DOHH2 (cell line): ENCODE measurements around the gene SCFD2.

ENCODE experiments used
- H3F3A ChIP-seq: fragments of 200-600 bp; sonication (generic), shearing (Covaris generic); 2 replicates; pipeline ENCODE4 v1.6.0; 2016; ENCODE audit warnings: antibody characterized with exemption, mild to moderate bottlenecking; ENCODE audit not compliant: control insufficient read depth, insufficient read depth
- H3K27ac ChIP-seq: fragments of 200-600 bp; sonication (generic); 2 replicates; pipeline ENCODE4 v1.5.1; 2014; ENCODE audit warnings: low read depth, mild to moderate bottlenecking, low read length, moderate library complexity
- H3K27me3 ChIP-seq: fragments of 200-600 bp; sonication (generic); 2 replicates; pipeline ENCODE4 v1.6.1; 2014; ENCODE audit warnings: mild to moderate bottlenecking, low read length, mixed read lengths; ENCODE audit not compliant: control insufficient read depth
- H3K36me3 ChIP-seq: fragments of 200-600 bp; sonication (generic); 2 replicates; pipeline ENCODE4 v1.6.1; 2014; ENCODE audit warnings: mild to moderate bottlenecking, low read length, moderate library complexity, mixed read lengths; ENCODE audit not compliant: control insufficient read depth
- H3K4me1 ChIP-seq: fragments of 200-600 bp; sonication (generic); 2 replicates; pipeline ENCODE4 v1.6.1; 2014; ENCODE audit warnings: mild to moderate bottlenecking, low read length, mixed read lengths; ENCODE audit not compliant: control insufficient read depth
- H3K4me2 ChIP-seq: fragments of 200-600 bp; sonication (generic); 2 replicates; pipeline ENCODE4 v1.6.0; 2014; ENCODE audit warnings: mild to moderate bottlenecking, low read length, moderate library complexity
- H3K4me3 ChIP-seq: fragments of 200-600 bp; sonication (generic); 2 replicates; pipeline ENCODE4 v1.5.1; 2014; ENCODE audit warnings: mild to moderate bottlenecking, low read length, mixed read lengths
- H3K79me2 ChIP-seq: fragments of 200-600 bp; sonication (generic); 2 replicates; pipeline ENCODE4 v1.6.1; 2014; ENCODE audit warnings: mild to moderate bottlenecking, low read length, mixed read lengths; ENCODE audit not compliant: control insufficient read depth
- H3K9me2 ChIP-seq: fragments of 200-600 bp; sonication (generic); replicated peaks from 2 replicates; pipeline ENCODE4 v1.6.1; 2014; ENCODE audit warnings: mild to moderate bottlenecking, low read length, mixed read lengths; ENCODE audit not compliant: control insufficient read depth
- H3K9me3 ChIP-seq: fragments of 200-600 bp; sonication (generic); 2 replicates; pipeline ENCODE4 v1.6.1; 2014; ENCODE audit warnings: antibody characterized with exemption, low read length, mixed read lengths; ENCODE audit not compliant: control insufficient read depth, insufficient read depth
- H4K20me1 ChIP-seq: fragments of 200-600 bp; sonication (generic); 2 replicates; pipeline ENCODE4 v1.6.0; 2014; ENCODE audit warnings: low read depth, mild to moderate bottlenecking, antibody characterized with exemption, low read length, moderate library complexity; ENCODE audit not compliant: control insufficient read depth, insufficient read depth
- CTCF ChIP-seq: fragments of 200-600 bp; sonication (generic); IDR thresholded peaks from one replicate; pipeline ENCODE4 v1.5.1; 2014; ENCODE audit warnings: antibody characterized with exemption, mild to moderate bottlenecking, low read depth, low read length; ENCODE audit not compliant: poor library complexity, severe bottlenecking
- EZH2phosphoT487 ChIP-seq: fragments of 200-600 bp; sonication (generic); IDR thresholded peaks from 2 replicates; pipeline ENCODE4 v1.6.1; 2017; ENCODE audit warnings: borderline replicate concordance, mild to moderate bottlenecking, antibody characterized with exemption, low read length, moderate library complexity, mixed read lengths

SCFD2 gene

DNA sequence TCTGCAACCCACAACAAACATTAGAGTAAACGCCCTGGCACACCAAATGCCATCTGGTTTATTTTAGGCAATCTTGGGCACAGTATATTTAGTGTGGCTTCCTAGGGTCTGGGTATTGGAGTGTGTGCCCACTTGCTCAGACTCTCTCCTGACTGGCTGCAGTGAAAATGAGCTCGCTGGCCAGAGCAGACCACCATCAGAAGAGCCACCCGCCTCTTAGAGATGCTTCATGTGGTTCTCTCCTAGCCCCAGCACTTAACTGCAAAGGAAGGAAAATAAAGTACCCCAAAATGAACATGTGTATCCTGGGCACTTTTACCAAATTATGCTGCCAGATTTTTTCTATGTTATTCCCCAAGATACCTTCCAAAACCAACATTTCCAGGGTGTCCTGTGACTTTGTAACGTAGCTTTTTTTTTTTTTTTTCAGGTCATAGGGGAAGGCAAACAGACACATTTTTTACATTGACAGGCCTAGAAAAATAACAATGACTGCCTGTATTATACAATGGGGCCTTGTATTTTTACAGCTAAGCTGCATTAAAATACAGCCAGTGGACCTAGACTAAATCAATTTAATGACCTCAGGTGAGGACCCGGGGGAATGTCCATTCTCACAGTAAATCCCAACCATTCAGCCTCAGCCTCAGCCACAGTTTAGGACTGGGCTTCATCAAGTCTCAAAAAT is 310.0 kb downstream of the SCFD2 start:
- Histone ChIP-seq H3K79me2 (no peaks in the 10 kb centered on the region), H3K36me3 (no peaks in the 10 kb centered on the region), H3F3A (no peaks in the 10 kb centered on the region), H3K9me2 (no peaks in the 10 kb centered on the region), H3K4me3 (no peak overlapping the region), H3K4me1 (no peaks in the 10 kb centered on the region), H3K9me3 (no peaks in the 10 kb centered on the region), H4K20me1 (no peaks in the 10 kb centered on the region), H3K27me3 (no peaks in the 10 kb centered on the region), H3K4me2 (no peak overlapping the region), H3K27ac (no peak overlapping the region)
- no peak for TF ChIP-seq EZH2phosphoT487
- no peak for TF ChIP-seq CTCF

DNA sequence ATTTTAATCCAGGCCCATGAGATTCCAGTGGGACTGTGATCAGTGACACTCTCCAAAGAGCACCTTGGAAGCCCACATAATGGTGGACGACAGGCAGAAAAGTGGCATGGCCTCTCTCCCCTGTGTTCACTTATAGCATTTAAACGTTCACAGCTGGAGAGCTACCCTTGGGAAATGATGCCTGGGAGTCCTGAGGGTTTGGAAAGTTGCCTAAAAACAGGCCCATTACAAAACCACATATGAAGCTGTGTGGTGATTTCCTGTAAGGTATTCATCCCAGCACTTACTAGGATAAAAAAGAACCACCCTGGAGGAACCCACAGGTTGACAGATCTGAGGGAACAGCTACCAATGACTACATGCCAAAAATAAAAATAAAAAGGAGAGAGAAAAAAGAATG is 310.6 kb downstream of the SCFD2 start:
- H3K36me3 ChIP-seq: no peaks in the 10 kb centered on the region

GRCh38 chr4:53050361-53050774 is 315.5 kb downstream of the SCFD2 start:
- no peak overlapping the region for H3K27ac ChIP-seq
- H3F3A ChIP-seq: no peaks in the 10 kb centered on the region
- H3K4me1 ChIP-seq: no peaks in the 10 kb centered on the region
- no peaks in the 10 kb centered on the region for H3K79me2 ChIP-seq
- no peaks in the 10 kb centered on the region for H3K9me3 ChIP-seq
- H4K20me1 ChIP-seq: no peaks in the 10 kb centered on the region
- no peak overlapping the region for H3K4me3 ChIP-seq
- H3K9me2 ChIP-seq: no peaks in the 10 kb centered on the region
- no peaks in the 10 kb centered on the region for H3K27me3 ChIP-seq
- no peak overlapping the region for H3K4me2 ChIP-seq
- no peak for TF ChIP-seq EZH2phosphoT487
- no peak for TF ChIP-seq CTCF
- H3K36me3 ChIP-seq: no peaks in the 10 kb centered on the region

More for the DNA sequence above, 310.6 kb downstream of the SCFD2 start:
- H3K27ac ChIP-seq: no peak overlapping the region
- TF ChIP-seq EZH2phosphoT487: no peak
- TF ChIP-seq CTCF: no peak
- H3K79me2 ChIP-seq: no peaks in the 10 kb centered on the region
- H3K27me3 ChIP-seq: no peaks in the 10 kb centered on the region
- no peaks in the 10 kb centered on the region for H3K9me3 ChIP-seq
- H3K4me3 ChIP-seq: no peak overlapping the region
- H3K4me1 ChIP-seq: no peaks in the 10 kb centered on the region
- no peaks in the 10 kb centered on the region for H4K20me1 ChIP-seq
- no peaks in the 10 kb centered on the region for H3K9me2 ChIP-seq
- H3F3A ChIP-seq: no peaks in the 10 kb centered on the region
- no peak overlapping the region for H3K4me2 ChIP-seq
